ENCODE data around the gene ZNF787.

DNA sequence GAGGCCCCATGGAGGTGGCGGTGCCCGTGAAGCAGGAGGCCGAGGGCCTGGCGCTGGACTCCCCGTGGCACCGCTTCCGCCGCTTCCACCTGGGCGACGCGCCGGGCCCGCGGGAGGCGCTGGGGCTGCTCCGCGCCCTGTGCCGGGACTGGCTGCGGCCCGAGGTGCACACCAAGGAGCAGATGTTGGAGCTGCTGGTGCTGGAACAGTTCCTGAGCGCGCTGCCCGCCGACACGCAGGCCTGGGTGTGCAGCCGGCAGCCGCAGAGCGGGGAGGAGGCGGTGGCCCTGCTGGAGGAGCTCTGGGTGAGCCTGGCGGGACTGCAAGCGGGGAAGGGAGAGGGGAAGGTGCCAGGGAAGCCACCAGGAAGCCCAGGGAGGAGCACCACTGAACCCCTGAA is 25.8 kb upstream of the ZNF787 start:
- no peak for TF ChIP-seq EZH2phosphoT487 (IDR thresholded peaks at IDR 0.05; ENCODE audit: borderline replicate concordance)
- TF ChIP-seq, protein P1, sequence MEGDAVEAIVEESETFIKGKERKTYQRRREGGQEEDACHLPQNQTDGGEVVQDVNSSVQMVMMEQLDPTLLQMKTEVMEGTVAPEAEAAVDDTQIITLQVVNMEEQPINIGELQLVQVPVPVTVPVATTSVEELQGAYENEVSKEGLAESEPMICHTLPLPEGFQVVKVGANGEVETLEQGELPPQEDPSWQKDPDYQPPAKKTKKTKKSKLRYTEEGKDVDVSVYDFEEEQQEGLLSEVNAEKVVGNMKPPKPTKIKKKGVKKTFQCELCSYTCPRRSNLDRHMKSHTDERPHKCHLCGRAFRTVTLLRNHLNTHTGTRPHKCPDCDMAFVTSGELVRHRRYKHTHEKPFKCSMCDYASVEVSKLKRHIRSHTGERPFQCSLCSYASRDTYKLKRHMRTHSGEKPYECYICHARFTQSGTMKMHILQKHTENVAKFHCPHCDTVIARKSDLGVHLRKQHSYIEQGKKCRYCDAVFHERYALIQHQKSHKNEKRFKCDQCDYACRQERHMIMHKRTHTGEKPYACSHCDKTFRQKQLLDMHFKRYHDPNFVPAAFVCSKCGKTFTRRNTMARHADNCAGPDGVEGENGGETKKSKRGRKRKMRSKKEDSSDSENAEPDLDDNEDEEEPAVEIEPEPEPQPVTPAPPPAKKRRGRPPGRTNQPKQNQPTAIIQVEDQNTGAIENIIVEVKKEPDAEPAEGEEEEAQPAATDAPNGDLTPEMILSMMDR (conservative IDR thresholded peaks at IDR 0.05; ENCODE audit: low read length) = no peak

Data from Loucy (cell line).